NCI-H1694 treated with DMSO at 0.1 percent for 48 hours (cell line): ENCODE measurements around the gene CXXC1.
A peak's percentile ranks its signal among the peaks of the same experiment; 100 is the strongest.
"Not testable (repeated sequence)": the region's sequence is repeated elsewhere in the genome, so short reads cannot be mapped to it uniquely, and the experiment has no call there.

Experiments
- DNase-seq: peaks from one replicate; lab custom pipeline; 2025; lab: John Stamatoyannopoulos, UW

CXXC1 gene

DNA sequence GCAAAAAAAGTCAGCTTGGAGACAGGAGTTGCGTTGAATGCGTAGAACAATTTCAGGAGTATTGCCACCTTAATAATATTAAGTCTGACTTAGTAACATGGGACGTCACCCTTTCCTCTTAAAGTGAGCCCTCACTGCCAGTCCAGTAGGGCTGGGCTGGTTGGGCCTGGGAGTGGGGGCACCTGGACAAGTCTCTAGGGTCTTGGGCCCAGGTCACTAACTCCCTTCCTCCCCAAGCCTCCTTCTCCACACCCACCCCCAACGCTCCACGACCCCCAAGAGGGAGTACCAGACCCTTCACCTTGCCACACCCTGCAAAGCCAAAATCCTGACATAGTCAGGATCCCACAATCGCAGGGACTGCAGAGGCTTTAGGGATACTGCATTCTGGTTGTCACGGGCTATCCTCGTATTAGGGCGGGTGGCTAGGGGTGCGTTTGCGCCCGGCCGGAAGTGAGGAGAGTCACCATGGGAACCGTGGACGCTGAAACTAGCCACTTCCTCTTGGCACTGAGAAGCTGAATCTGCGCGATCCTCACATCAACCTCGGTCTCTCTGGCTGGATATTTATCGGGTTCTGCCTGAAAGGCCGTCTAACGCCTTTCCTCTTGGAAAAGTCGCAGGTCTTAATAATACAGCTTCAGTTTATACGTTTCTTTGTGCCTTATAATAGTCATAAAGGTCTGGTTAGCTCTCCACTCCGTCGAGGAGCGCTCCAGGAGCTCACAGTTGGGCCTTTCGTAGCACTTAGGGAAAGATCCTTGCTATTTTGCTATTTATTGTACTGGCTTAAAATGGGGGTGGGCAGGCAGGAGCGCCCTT lies 10.3 kb upstream of the CXXC1 start:
- no peak for DNase-seq

DNA sequence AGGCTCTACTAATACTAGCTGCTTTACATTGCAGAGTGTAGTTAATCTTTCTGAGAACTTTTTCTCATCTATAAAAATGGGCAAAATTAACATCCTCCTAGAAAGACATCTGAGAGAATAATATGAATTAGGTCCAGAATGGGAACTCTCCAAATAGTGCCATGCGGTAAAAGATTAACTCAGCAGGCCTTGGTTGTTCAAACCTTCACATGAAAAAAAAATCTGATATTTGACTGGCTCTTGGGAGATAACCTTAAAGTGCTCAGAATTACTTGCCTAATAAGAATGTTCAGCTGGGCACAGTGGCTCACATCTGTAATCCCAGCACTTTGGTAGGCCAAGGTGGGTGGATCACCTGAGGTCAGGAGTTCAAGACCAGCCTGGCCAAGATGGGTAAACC lies 5.5 kb upstream of the CXXC1 start:
- DNase-seq: no peak

DNA sequence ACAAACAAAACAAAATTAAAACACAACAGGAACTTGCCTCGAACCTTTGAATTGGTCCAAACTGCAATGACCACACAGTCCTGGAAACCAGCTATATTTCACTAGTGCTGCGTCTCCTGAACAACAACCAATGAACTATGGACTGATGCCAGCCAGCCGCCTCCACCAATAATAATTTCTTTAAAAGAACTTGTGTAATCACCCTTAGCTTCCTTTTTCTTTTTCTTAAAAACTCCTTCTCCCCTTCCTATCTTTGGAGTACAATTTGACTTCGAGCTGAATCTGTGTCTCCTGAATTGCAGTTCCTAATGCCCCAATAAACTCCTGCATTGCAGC lies 1.6 kb upstream of the CXXC1 start:
- no peak for DNase-seq

DNA sequence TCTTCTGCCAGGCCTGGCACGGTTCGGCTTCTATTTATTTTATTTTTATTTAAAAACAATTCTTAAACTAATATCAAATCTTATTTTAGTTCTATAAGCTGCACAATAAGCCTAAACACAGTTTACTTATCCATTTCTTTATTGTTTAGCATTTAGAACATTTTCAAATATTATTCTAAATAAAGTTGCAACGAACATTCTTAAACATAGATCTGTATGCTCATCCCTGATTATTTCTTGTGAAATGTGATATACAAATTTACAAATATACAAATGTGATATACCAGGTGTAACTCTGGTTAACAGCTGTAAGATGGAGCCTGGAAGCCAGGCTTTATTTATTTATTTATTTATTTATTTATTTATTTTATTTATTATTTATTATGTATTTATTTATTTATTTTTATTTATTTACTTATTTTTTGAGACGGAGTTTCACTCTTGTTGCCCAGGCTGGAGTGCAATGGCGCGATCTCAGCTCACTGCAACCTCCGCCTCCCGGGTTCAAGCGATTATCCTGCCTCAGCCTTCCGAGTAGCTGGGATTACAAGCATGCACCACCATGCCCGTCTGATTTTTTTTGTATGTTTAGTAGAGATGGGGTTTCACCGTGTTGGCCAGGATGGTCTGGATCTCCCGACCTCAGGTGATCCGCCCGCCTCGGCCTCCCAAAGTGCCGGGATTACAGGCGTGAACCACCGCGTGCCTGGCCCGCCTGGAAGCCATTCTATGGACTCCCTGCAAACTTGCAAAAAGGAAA lies 1.0 kb upstream of the CXXC1 start:
- not testable (repeated sequence) for DNase-seq

DNA sequence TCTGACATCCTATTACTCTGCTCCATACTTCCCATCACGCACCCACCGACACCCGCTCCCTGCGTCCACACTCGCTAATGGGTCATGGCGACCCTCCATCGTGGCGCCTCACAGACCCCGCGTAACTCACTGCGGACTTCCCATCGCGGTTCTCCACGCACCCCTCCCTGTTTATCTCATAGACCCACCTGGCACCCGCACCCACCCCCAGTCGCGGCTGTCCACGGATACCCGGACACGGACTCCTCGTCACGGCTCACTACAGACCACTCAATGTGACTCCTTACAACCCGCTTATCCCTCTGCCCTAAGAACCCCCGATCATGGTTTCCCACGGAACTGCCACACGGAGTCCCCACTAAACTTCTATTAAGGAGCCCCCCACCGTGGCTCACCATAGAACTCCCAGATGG lies 458 bp downstream of the CXXC1 start:
- no peak for DNase-seq

DNA sequence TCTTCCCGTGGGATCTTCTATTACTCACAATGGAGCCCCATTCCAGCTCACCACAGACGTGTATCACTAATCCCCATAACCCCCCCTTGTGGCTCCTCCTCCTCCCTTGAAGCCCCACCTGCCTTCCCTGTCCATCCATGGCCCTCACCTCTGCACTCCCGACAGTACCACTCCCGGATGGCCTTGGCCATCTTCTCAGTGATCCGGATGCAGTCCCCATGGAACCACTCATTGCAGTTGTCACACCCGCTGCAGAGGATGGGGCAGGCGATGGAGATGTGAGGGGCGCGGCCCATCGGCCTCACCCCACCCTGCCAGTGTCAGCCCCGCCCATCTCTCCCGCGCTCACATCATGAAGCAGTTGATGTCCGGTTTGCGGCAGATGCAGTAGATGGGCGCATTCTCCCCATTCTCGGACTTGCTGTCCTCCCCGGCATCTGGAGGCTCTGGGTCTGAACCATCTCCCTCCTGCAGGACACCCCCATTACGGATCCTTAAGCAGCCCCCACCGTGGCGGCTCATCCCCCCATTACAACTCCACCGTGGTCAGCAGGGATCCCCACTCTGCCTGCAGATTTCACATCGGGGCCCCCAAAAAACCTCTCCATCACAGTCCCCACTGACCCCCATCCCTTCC lies 983 bp downstream of the CXXC1 start:
- no peak for DNase-seq

DNA sequence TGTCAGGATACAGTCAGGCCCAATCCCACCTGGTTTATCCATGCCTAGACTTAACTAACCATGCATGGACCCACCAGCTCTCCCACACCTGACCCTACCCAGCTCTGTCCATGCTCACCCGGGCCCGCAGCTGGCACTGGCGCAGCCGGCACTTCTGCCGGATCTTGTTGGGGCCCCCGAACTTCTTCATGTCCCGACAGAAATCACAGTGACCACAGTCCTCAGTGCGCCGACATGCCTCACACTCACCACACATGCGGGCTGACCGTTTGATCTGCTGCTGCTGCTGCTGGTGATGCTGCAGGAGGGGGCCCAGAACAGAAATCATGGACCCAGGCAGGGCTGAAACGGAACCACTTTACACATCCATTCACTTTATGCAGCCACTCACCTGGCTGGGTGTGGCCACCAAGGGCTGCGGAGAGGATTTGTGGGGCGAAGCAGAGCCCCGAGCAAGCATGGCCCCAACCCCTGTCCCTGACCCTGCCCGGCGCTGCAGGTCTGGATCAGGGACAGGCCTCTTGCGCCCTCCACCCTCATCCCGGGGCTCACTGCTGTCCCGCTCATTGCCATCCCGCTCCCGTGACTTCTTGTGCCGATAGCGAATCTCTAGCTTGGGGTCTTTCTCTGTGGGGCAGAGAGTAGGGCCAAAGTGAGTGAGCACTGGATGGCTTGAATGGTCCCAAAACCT lies 1.7 kb downstream of the CXXC1 start:
- no peak for DNase-seq

DNA sequence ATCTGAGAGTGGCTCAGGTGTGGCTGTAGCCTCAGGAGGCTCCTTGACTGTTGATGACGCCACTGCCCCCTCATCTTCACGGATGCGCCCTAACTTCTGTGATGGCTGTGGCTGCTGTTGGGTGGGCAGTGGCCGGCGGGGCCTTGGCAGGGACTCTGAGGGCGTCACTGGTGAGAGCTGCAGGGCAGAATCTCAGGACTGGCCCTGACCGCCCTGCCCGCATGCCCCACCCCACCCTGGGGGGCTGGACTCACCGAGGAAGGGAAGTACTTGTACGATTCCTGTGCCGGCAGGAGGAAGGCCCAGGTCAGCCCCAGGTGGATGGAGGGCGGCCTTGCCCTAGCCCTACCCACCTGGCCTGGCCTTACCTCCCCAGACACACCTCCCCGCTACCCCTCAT lies 2.4 kb downstream of the CXXC1 start:
- no peak for DNase-seq

DNA sequence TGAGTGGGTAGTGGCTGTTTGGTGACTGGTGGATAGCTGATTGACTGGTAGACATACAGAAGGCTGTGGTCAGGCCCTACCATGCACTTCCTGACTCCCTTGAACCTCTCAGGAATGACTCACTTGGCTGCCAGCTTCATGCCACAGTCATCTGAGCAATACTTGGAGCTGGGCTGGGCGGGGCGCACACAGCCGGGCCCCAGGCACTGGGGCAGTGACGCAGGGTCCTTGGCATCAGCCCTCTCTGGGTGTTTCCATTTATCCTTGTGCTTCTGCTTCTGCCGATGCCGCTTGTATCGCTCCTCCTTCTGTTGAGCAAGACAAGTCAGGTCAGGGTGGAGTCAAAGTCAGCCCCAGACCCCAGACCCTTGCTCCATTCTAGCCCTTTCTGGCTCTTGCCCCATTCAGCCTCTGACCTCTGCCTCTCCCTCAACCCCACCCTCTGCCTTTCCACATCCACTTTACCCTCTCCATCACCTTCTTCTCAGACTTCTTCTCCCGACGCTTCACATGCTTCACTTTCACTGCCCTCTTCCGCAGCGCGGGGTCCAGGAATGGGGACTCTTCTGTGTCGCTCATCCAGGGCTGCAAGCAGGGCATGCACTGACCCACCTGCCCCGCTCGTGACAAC lies 3.1 kb downstream of the CXXC1 start:
- no peak for DNase-seq

DNA sequence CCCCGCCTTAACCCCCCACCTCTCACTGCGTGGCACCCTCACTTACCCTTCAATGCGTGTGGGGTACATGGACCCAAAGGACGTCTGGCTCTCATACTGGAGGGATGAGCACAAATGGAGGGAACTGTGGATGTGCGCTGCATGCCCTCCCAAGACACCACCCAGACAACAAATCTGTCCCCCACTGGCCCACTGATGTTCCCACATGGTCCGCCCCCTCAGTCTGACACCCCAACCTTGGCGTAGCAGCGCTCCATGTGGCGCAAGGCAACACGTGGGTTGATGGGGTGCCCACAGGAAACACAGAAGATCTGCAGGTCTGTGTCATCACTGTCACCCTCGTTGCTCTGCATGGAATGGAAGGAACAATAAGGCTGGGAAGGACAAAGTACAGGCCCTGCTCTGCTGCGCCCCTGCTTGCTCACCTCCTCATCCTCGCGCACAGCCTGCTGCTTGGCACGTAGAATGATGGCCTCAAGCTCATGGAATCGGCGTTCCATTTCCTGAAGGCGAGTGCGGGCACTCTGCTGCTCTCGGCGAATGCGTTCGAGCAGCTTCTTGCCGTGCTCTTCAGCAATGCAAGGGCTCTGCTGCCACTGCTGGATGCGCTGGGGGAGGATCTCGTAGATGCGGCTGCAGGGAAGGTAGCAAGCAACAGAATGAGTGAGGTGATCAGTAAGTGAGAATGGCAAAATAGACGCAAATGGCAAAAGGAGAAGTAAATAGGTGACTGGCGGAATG lies 3.9 kb downstream of the CXXC1 start:
- no peak for DNase-seq

DNA sequence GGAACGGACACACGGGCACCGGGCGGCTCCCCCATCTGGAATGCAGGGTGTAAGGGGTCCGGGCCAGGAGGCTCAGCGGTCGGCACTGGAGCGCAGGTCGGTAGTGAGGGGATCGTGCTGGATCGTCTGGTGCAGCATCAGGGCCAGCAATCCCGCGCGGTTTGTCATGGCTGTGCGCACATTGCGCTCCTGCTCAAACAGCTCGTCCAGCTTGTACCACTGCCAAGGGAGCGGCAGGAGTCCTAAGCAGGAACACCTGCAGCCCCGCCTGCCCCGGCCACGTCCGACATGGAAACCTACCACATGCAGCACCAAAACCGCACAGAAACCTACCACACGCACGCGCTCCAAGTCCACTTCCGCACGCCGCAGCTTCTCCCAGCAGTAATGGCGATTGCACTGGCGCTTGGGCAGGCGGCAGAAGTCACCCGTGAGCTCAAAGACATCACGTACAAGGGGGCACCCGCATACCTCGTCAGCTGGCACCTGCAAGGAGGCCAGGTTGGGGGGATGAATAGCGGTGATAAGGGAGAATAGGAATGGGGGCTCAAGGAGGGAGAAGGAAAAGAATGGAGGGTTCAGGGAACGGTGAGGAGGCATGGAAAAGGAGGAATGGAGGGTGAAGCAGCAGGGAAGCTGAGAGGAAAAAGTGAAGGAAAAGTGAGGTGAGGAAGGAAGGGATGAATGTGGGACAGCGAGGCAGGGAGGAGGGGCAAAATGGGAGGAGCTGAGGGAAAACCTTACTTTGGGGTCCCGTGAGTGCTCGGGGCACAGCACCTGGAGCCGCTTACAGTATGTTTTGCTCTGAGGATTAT lies 4.8 kb downstream of the CXXC1 start:
- no peak for DNase-seq

DNA sequence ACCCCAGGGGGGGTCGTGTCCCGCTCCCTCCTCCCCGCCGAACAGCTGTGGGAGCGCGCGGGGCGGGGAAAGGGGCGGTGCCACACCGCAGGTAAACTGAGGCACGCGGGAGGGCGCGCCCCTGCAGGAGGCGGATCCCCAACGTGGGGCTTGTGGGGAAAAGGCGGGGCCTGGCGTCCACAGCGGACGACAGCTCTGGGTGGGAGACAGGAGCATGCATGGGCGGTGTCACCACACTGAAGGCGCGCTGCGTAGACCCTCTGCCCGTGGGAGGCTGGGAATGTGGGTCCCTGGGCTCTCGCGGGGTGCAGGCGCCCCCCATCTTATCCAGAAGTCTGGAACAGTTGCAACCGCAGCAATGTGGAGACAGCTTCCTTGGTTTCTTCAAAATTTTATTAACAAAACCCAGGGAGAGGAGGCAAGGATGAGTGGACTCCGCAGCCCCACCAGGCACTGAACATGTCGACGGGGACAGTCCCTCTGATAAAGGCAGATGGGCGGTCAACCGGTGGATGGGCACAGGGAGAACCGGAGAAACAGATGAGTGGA lies 5.4 kb downstream of the CXXC1 start:
- no peak for DNase-seq

DNA sequence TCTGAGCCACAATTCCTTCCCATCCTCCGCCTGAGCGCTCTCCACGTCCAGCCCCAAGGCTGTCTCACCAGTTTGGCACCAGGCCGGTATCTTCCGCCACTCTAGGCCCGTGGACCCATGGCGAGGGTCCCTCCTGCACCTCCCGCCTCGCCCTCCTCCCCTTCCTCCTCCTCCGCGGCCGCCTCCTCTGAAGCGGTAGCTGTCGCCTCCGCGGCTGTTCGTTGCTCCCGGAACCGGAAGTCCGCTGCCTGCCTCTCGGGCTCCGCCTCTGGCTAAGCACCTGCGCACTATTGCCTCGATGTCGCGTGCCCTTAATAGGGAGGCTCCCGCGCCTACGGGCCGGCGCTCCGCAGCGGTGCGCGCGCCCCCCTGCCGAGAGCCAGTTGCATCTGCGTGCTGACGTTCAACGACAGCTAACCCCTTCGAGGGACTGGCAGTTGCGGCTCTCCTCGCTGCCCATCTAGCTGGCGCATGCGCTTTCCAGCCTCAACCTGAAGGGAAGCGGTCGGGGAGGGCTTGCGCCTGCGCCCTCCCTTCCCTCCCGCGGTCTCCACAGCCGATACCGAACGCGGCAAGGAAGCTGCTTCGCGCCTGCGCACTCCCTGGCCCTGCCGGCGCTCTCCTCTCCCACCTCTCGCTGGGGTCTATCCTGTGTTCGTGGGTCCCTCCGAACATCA lies 6.1 kb downstream of the CXXC1 start, which contains the start of gene MBD1:
TSS of gene MBD1 (minus strand) at position 229 of the 677 bp plus-strand sequence. CDS start 1,531 bp downstream, outside the sequence.
- DNase-seq: peak; percentile 98

DNA sequence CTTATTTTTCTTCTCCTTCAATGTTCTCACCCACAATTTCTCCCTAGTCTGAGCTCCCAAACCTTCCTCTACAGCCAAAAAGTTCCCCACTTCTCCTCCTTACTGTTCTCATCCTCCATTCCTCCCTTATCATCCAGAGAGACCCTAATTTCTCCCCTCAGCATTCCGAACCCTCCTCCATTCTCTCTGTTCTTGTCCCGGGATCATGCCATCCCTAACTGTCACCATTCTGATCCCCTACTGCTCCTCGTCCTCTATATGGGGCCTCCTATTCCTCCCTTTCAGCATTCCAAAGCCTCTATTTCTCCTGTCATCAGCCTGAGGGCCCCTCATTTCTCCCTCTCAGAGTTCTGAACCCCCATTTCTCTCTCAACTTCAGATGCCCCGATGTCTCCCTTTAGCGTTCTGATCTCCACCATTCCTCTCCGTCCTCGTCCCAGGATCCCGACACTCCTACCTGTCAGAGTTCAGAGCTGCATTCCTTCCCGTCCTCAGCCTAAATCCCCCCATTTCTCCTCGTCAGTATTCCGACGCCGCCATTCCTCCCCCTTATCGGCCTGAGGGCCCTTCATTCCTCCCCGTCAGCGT lies 6.7 kb downstream of the CXXC1 start:
- DNase-seq: no peak

DNA sequence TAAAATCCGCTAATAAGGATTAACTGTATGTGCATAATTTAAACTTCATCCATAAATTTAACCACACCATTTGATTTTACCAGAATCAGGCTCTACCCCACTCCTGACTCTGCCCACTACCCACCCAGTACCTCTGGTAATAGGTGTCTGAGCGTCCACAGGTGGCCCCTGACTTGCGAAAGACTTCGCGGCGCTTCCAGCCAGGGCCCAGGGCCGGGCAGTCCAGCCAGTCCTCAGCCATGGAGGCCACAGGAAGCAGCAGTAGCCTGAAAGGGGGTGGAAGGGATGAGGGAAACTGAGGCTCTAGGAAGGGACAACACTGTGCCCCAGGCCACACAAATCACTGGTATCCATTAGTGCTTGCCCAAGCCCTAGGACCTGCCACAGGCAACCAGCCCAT lies 7.7 kb downstream of the CXXC1 start:
- no peak for DNase-seq

DNA sequence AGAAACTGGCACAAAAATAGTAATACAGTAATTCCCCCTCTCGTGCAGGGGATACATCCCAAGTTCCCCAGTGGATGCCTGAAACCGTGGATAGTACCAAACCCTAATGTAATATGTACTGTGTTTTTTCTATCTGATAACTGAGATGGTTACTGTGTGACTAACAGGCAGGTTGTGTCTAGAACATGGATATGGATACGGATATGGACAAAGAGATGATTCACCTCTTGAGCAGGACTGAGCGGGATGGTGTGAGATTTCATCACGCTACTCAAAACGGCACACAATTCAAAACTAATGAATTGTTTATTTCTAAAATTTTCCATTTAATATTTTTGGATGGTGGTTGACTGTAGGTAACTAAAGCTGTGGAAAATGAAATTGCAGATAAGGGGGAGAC lies 9.6 kb downstream of the CXXC1 start:
- no peak for DNase-seq

DNA sequence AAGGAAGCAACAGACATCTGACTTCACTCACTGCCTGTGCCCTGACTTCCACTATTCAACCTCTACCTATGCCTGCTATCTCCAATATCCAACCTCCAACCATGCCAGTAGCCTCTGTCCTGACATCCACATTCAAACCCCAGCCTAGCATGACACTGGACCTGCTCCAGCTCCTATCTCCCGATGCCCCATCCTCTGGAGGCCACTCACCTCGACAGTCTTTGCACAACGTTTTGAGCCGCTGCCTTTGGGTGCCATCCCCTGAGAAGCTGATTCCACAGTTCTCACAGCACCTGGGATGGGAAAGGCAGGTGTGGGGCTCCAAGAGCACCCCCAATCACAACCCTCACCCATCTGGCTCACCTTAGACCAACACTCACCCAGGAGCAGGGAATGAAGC lies 11.0 kb downstream of the CXXC1 start:
- no peak for DNase-seq

DNA sequence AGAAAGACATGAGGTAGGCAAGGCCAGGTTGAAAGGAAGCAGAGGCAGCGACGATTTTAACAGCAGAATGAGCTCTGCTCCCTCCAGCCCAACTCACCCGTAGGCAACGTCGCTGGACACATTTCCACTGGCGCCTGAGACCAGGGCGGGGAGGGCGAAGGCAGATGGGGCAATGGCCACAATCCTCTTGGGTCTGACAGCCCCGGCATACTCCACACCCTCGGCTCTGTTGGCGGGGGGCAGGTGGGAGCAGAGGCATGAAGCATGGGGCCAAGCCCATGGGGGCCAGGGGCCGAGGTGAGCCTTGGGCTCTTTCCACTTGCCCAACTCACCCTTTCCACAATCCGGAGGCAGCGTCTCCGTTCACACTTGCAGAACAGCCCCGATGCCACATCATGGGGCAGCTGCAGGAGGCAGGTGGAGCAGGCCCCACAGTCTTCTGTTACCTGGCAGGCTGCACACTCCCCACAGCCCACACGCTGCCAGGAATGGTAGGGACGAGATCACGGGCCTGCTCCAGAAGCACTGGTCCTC lies 11.9 kb downstream of the CXXC1 start:
- no peak for DNase-seq

DNA sequence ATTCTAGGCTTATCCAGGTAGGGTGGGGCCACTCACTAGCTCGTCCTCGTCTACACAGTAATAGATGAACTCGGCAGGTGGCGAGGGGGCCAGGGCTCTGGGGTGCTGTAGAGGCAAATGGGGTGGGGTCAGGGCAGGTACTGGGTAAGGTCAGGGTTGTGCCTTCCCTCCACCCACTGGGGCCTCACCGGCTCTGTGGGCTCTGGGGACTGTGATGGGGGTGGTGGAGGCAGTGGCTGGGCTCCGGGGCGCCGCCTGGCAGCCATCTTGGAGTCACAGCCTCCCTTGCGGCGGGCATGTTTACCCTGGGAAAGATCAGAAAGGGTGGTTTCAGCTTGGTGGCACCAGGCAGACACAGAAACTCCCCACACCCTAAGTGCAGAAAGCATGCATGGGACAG lies 12.6 kb downstream of the CXXC1 start:
- DNase-seq: no peak
